Large intestine (tissue), 3 donors: Measurements from ENCODE around the gene F8. TPM values are rescaled to one million over a fixed set of nuclear protein-coding genes. Genes with fewer than 3 reads are reported as not detected.
"Not testable (repeated sequence)": the region's sequence is repeated elsewhere in the genome, so short reads cannot be mapped to it uniquely, and the experiment has no call there.

Experiments used
- DNase-seq, 2 donors: peaks; one replicate each; pipeline versions ENCODE4 v3.0.0 to v3.0.0-alpha.2; 2013
- H3K27ac ChIP-seq: one replicate; pipeline ENCODE4 v1.5.1; 2013; ENCODE audit warnings: low read length
- H3K27me3 ChIP-seq: 2 replicates; pipeline ENCODE4 v1.6.1; 2013; ENCODE audit warnings: low read length; ENCODE audit not compliant: control insufficient read depth, insufficient read depth
- H3K36me3 ChIP-seq: 2 replicates; pipeline ENCODE4 v1.6.1; 2013; ENCODE audit warnings: low read length; ENCODE audit not compliant: control insufficient read depth, insufficient read depth
- H3K4me1 ChIP-seq: one replicate; pipeline ENCODE4 v1.6.1; 2013; ENCODE audit warnings: low read length; ENCODE audit not compliant: control insufficient read depth, insufficient read depth
- H3K4me3 ChIP-seq: one replicate; pipeline ENCODE4 v1.5.1; 2013; ENCODE audit warnings: low read length
- H3K9me3 ChIP-seq: one replicate; pipeline ENCODE4 v1.6.1; 2013; ENCODE audit warnings: mild to moderate bottlenecking, low read depth, low read length, moderate library complexity; ENCODE audit not compliant: control insufficient read depth
- WGBS: methylation state at CpG from one replicate; pipeline ENCODE4 v1.1.5; 2013; ENCODE audit warnings: low lambda C conversion rate; ENCODE audit not compliant: insufficient coverage; 5-methylcytosine and 5-hydroxymethylcytosine counted together
- polyA plus RNA-seq: library from polyadenylated mRNA; unstranded; fragments of 120-200 nt; gene quantifications from one replicate; pipeline ENCODE4 v1.2.1, GENCODE V29; 2013

The F8 gene
- polyA plus RNA-seq, 1 donor: 2.9 TPM

- no peak for DNase-seq
- H3K27me3 ChIP-seq: no peaks in the 10 kb centered on the region
- H3K4me3 ChIP-seq: no peak overlapping the region
- no peak overlapping the region for H3K27ac ChIP-seq
- H3K36me3 ChIP-seq: no peaks in the 10 kb centered on the region
- H3K9me3 ChIP-seq: no peaks in the 10 kb centered on the region
- peaks cover 2% of the 10 kb centered on the region for H3K4me1 ChIP-seq
- WGBS: no CpG with 5 or more reads among the region's 1 CpG
Observed at GRCh38 chrX:154829926-154830442, 192.5 kb downstream of the F8 start.

GRCh38 chrX:154829134-154829533 lies 193.4 kb downstream of the F8 start:
- no peak for DNase-seq
- H3K36me3 ChIP-seq: no peaks in the 10 kb centered on the region
- H3K27me3 ChIP-seq: no peaks in the 10 kb centered on the region
- no peak overlapping the region for H3K4me3 ChIP-seq
- peaks cover 2% of the 10 kb centered on the region for H3K4me1 ChIP-seq
- H3K27ac ChIP-seq: no peak overlapping the region
- no peaks in the 10 kb centered on the region for H3K9me3 ChIP-seq

- Histone ChIP-seq H3K4me1 (peaks cover 2% of the 10 kb centered on the region), H3K27me3 (no peaks in the 10 kb centered on the region), H3K27ac (peak overlapping the region; percentile 62), H3K9me3 (no peaks in the 10 kb centered on the region), H3K4me3 (no peak overlapping the region), H3K36me3 (no peaks in the 10 kb centered on the region)
- no CpG with 5 or more reads among the region's 2 CpGs for WGBS
- DNase-seq: peak in 1 of 2 donors; percentile 65
Observed at GRCh38 chrX:154828016-154828408, 194.5 kb downstream of the F8 start.

- peak in 1 of 2 donors; percentile 34 for DNase-seq
- peak overlapping the region; percentile 62 for H3K27ac ChIP-seq
Observed at GRCh38 chrX:154827194-154828015, 195.1 kb downstream of the F8 start.

GRCh38 chrX:154825586-154825985 lies 196.9 kb downstream of the F8 start:
- H3K27me3 ChIP-seq, H3K36me3 ChIP-seq, H3K27ac ChIP-seq, H3K4me3 ChIP-seq, H3K9me3 ChIP-seq, H3K4me1 ChIP-seq, DNase-seq: not testable (repeated sequence)
- WGBS: no CpG with 5 or more reads among the region's 3 CpGs

More at GRCh38 chrX:154827194-154828015, 195.1 kb downstream of the F8 start:
- Histone ChIP-seq H3K9me3 (no peaks in the 10 kb centered on the region), H3K36me3 (no peaks in the 10 kb centered on the region), H3K4me3 (no peak overlapping the region), H3K4me1 (peaks cover 2% of the 10 kb centered on the region), H3K27me3 (no peaks in the 10 kb centered on the region)
- WGBS: no CpG with 5 or more reads among the region's 4 CpGs

- H3K27ac ChIP-seq: no peak overlapping the region
- no peaks in the 10 kb centered on the region for H3K27me3 ChIP-seq
- no peak for DNase-seq
- peaks cover 2% of the 10 kb centered on the region for H3K4me1 ChIP-seq
- no CpG with 5 or more reads among the region's 1 CpG for WGBS
- no peaks in the 10 kb centered on the region for H3K9me3 ChIP-seq
- no peak overlapping the region for H3K4me3 ChIP-seq
- no peaks in the 10 kb centered on the region for H3K36me3 ChIP-seq
Observed at GRCh38 chrX:154824638-154825037, 197.9 kb downstream of the F8 start.

- DNase-seq: no peak
- Histone ChIP-seq H3K27me3 (no peaks in the 10 kb centered on the region), H3K4me1 (no peaks in the 10 kb centered on the region), H3K9me3 (peaks cover 3% of the 10 kb centered on the region), H3K27ac (no peak overlapping the region), H3K4me3 (no peak overlapping the region), H3K36me3 (no peaks in the 10 kb centered on the region)
- WGBS: no CpG with 5 or more reads among the region's 3 CpGs
Observed at GRCh38 chrX:154822029-154822428, 200.5 kb downstream of the F8 start.

- H3K9me3 ChIP-seq: peaks cover 3% of the 10 kb centered on the region
- H3K4me1 ChIP-seq: no peaks in the 10 kb centered on the region
- no peaks in the 10 kb centered on the region for H3K27me3 ChIP-seq
- H3K27ac ChIP-seq: no peak overlapping the region
- DNase-seq: no peak
- H3K36me3 ChIP-seq: no peaks in the 10 kb centered on the region
- no peak overlapping the region for H3K4me3 ChIP-seq
Observed at GRCh38 chrX:154821523-154821922, 201.0 kb downstream of the F8 start.

GRCh38 chrX:154819771-154820341 lies 202.7 kb downstream of the F8 start:
- Histone ChIP-seq H3K4me1 (no peaks in the 10 kb centered on the region), H3K9me3 (peaks cover 3% of the 10 kb centered on the region), H3K27ac (no peak overlapping the region), H3K36me3 (no peaks in the 10 kb centered on the region), H3K4me3 (no peak overlapping the region), H3K27me3 (no peaks in the 10 kb centered on the region)
- DNase-seq: no peak
- 80% methylated on average over 1 of the region's 7 CpGs for WGBS

GRCh38 chrX:154818916-154819770 lies 203.4 kb downstream of the F8 start:
- no CpG with 5 or more reads among the region's 11 CpGs for WGBS
- Histone ChIP-seq H3K9me3 (peaks cover 3% of the 10 kb centered on the region), H3K4me3 (no peak overlapping the region), H3K4me1 (no peaks in the 10 kb centered on the region), H3K27ac (no peak overlapping the region), H3K36me3 (no peaks in the 10 kb centered on the region), H3K27me3 (no peaks in the 10 kb centered on the region)
- DNase-seq: no peak
